ENCODE data around the gene TGM4. TPM values are rescaled to one million over a fixed set of nuclear protein-coding genes. Genes with fewer than 3 reads are reported as not detected.
"Not testable (repeated sequence)": the region's sequence is repeated elsewhere in the genome, so short reads cannot be mapped to it uniquely, and the experiment has no call there.

The TGM4 gene
- total RNA-seq, 4 donors from 2014 or later, result not detected

- Histone ChIP-seq H3K36me3 (no peaks in the 10 kb centered on the region), H3K9me3 (no peaks in the 10 kb centered on the region)
- 96% methylated on average over 1 of the region's 1 CpG for WGBS
Observed at GRCh38 chr3:44848634-44849033, 25.8 kb upstream of the TGM4 start.

DNA sequence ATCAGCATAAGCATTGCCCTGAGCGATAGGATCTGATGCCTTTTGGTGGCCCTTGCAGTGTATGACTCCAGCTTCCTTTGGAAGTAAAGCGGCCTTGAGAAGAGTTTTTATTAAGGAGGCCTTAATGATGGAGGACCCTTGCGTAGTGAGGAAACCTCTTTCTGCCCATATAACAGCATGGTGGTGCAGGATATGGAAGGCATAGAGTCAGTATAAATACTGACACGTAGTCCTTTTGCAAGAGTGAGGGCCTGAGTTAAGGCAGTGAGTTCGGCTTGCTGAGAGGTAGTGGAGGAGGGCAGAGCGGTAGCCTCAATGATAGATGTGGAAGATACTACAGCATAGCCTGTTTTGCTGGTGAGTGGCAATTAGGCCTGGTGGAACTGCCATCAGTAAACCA lies 17.7 kb upstream of the TGM4 start:
- DNase-seq (ENCODE audit: extremely low spot score); H3K27ac ChIP-seq (replicated peaks in 1 of 4); H3K27me3 ChIP-seq; intact Hi-C loops (cut with DNase I); H3K4me3 ChIP-seq; H3K36me3 ChIP-seq; H3K4me1 ChIP-seq: not testable (repeated sequence)
- WGBS, result 94% methylated on average over 6 of the region's 6 CpGs
- H3K9me3 ChIP-seq, result peaks cover 0 to 13% (median 2%) of the 10 kb centered on the region in 4 donors

More at GRCh38 chr3:44848634-44849033, 25.8 kb upstream of the TGM4 start:
- H3K27me3 ChIP-seq, result no peaks in the 10 kb centered on the region
- no peak overlapping the region for H3K27ac ChIP-seq (replicated peaks in 1 of 4)
- intact Hi-C loops (cut with DNase I), result no loop called here
- no peak overlapping the region for H3K4me3 ChIP-seq
- no peak for TF ChIP-seq EP300 (IDR thresholded peaks at IDR 0.05)
- TF ChIP-seq POLR2A (IDR thresholded peaks at IDR 0.05; ENCODE audit: low read depth), result no peak
- TF ChIP-seq POLR2AphosphoS5 (IDR thresholded peaks at IDR 0.05), result no peak
- TF ChIP-seq, protein P1, sequence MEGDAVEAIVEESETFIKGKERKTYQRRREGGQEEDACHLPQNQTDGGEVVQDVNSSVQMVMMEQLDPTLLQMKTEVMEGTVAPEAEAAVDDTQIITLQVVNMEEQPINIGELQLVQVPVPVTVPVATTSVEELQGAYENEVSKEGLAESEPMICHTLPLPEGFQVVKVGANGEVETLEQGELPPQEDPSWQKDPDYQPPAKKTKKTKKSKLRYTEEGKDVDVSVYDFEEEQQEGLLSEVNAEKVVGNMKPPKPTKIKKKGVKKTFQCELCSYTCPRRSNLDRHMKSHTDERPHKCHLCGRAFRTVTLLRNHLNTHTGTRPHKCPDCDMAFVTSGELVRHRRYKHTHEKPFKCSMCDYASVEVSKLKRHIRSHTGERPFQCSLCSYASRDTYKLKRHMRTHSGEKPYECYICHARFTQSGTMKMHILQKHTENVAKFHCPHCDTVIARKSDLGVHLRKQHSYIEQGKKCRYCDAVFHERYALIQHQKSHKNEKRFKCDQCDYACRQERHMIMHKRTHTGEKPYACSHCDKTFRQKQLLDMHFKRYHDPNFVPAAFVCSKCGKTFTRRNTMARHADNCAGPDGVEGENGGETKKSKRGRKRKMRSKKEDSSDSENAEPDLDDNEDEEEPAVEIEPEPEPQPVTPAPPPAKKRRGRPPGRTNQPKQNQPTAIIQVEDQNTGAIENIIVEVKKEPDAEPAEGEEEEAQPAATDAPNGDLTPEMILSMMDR (IDR thresholded peaks at IDR 0.05), result no peak
- peaks cover 7 to 18% (median 16%) of the 10 kb centered on the region in 4 donors for H3K4me1 ChIP-seq
- no peak for DNase-seq (ENCODE audit: extremely low spot score)

DNA sequence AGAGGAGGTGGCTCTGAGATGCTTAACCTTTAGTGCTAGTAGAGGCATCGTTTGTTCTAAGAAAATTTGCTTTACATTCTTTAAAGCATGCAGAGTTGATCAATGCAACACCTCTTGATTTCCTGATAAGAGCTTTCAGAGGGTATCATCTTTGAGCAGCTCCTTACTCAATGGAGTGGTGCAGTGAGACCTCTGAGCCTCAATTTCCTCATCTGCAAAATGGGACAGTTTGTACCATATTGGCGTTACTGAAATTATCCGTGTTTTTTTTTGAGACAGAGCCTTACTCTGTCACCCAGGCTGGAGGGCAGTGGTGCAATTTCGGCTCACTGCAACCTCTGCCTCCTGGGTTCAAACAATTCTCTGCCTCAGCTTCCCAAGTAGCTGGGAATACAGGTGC lies 14.3 kb upstream of the TGM4 start:
- H3K4me3 ChIP-seq, result no peak overlapping the region
- no peaks in the 10 kb centered on the region for H3K27me3 ChIP-seq
- intact Hi-C loops (cut with DNase I), result loop anchor here (5.0 to 10.0 kb wide), 2 partner anchors 98 to 115 kb away; partner anchors contain the start of genes EXOSC7, KIAA1143, KIF15 and ZDHHC3
- 96% methylated on average over 4 of the region's 4 CpGs for WGBS
- no peak for TF ChIP-seq POLR2A (IDR thresholded peaks at IDR 0.05; ENCODE audit: low read depth)
- no peak for TF ChIP-seq EP300 (IDR thresholded peaks at IDR 0.05)
- TF ChIP-seq, protein P1 (IDR thresholded peaks at IDR 0.05), result no peak
- no peak for TF ChIP-seq POLR2AphosphoS5 (IDR thresholded peaks at IDR 0.05)
- DNase-seq (ENCODE audit: extremely low spot score), result no peak
- H3K27ac ChIP-seq (replicated peaks in 1 of 4), result no peak overlapping the region
- H3K9me3 ChIP-seq, result peaks cover 0 to 13% (median 2%) of the 10 kb centered on the region in 4 donors
- H3K36me3 ChIP-seq, result peaks cover 0 to 3% (median 0%) of the 10 kb centered on the region in 4 donors
- peaks cover 6 to 26% (median 20%) of the 10 kb centered on the region in 4 donors for H3K4me1 ChIP-seq

GRCh38 chr3:44861412-44862225 lies 12.8 kb upstream of the TGM4 start, which contains the start of gene TMEM42:
Gene TMEM42, plus strand, starts transcription at chr3:44861912. Its CDS starts 13 bp downstream, at chr3:44861925.
- H3K36me3 ChIP-seq, result peaks cover 0 to 8% (median 0%) of the 10 kb centered on the region in 4 donors
- peak within 1 kb of the TSS; percentile 77 to 96 (median 78) for H3K4me3 ChIP-seq
- TF ChIP-seq POLR2A (IDR thresholded peaks at IDR 0.05; ENCODE audit: low read depth) (peak; percentile 60), POLR2AphosphoS5 (IDR thresholded peaks at IDR 0.05) (peak; percentile 91 to 94), EP300 (IDR thresholded peaks at IDR 0.05) (no peak)
- TF ChIP-seq, protein P1 (IDR thresholded peaks at IDR 0.05), result peak; percentile 14 to 38 (median 26)
- peaks cover 0 to 5% (median 1%) of the 10 kb centered on the region in 4 donors for H3K9me3 ChIP-seq
- intact Hi-C loops (cut with DNase I), result loop anchor here (5.0 to 10.0 kb wide), 2 partner anchors 99 to 113 kb away; partner anchors contain the start of genes EXOSC7, KIAA1143, KIF15 and ZDHHC3
- 2% methylated on average over 16 of the region's 91 CpGs for WGBS
- no peaks in the 10 kb centered on the region for H3K27me3 ChIP-seq
- peak within 1 kb of the TSS; percentile 91 to 97 (median 94) for H3K27ac ChIP-seq (replicated peaks in 1 of 4)
- peaks cover 6 to 26% (median 20%) of the 10 kb centered on the region in 4 donors for H3K4me1 ChIP-seq
- peak; percentile 96 for DNase-seq (ENCODE audit: extremely low spot score)

DNA sequence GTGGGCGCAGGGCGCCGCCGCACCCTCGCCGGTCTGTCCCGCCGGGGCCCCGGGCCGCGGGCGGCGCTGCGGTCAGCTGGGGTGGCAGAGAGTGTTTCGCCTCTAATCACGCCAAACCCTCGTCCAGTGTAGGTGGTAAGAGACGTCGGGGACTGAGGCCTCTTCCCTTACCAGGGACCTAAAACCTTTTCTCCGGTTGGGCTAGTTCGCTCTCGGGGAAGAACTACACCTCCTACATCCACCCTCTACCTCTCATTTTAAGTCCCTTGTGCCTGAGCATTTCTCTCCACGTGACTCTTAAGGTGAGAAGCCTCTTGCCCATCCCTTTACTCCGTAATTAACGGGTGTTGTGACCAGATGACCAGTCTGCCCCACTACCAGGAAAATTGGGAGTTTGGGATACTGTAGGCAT lies 12.2 kb upstream of the TGM4 start:
- Histone ChIP-seq H3K27me3 (no peaks in the 10 kb centered on the region), H3K36me3 (peaks cover 0 to 8% (median 0%) of the 10 kb centered on the region in 4 donors), H3K4me3 (peak overlapping the region; percentile 77 to 96 (median 78)), H3K4me1 (peaks cover 6 to 26% (median 20%) of the 10 kb centered on the region in 4 donors), H3K27ac (replicated peaks in 1 of 4) (peak overlapping the region; percentile 91 to 97 (median 94)), H3K9me3 (no peaks in the 10 kb centered on the region)
- TF ChIP-seq POLR2A (IDR thresholded peaks at IDR 0.05; ENCODE audit: low read depth) (no peak), POLR2AphosphoS5 (IDR thresholded peaks at IDR 0.05) (no peak), EP300 (IDR thresholded peaks at IDR 0.05) (no peak)
- TF ChIP-seq, protein P1 (IDR thresholded peaks at IDR 0.05), result no peak
- intact Hi-C loops (cut with DNase I), result loop anchor here (5.0 to 10.0 kb wide), 2 partner anchors 100 to 113 kb away; partner anchors contain the start of genes EXOSC7, KIAA1143, KIF15 and ZDHHC3
- WGBS, result 3% methylated on average over 15 of the region's 25 CpGs
- DNase-seq (ENCODE audit: extremely low spot score), result no peak

Data from esophagus muscularis mucosa (tissue), 4 donors.